Psoas muscle (tissue), 8 donors: Measurements from ENCODE around the gene GPR156. TPM values are rescaled to one million over a fixed set of nuclear protein-coding genes. Genes with fewer than 3 reads are reported as not detected.

ENCODE experiments used
- ATAC-seq, 4 donors: fragments of 200-7000 bp; cut with Tn5 transposase; one replicate each; pipeline ENCODE4 v1.9.1; 2020; ENCODE audit warnings: moderate library complexity in 3 of 4, mild to moderate bottlenecking in 2 of 4
- DNase-seq, 2 donors: peaks; one replicate each; pipeline ENCODE4 v3.0.0-alpha.2; 2020
- H3K27ac ChIP-seq: fragments of 200-600 bp; one replicate; pipeline ENCODE4 v1.8.0; 2022
- H3K27me3 ChIP-seq, 3 donors: fragments of 200-600 bp in 1 of 3; one replicate each; pipeline versions ENCODE4 v1.6.1 to v1.8.0; 2013 to 2022; ENCODE audit warnings: low read length in 2 of 3, mild to moderate bottlenecking in 2 of 3, moderate library complexity in 1 of 3; ENCODE audit not compliant: insufficient read depth in 3 of 3
- H3K36me3 ChIP-seq, 2 donors: fragments of 200-600 bp in 1 of 2; one replicate each; pipeline versions ENCODE4 v1.6.1 to v1.8.0; 2013 to 2022; ENCODE audit warnings: low read depth in 1 of 2, mild to moderate bottlenecking in 1 of 2, moderate library complexity in 1 of 2; ENCODE audit not compliant: insufficient read depth in 1 of 2
- H3K4me1 ChIP-seq: fragments of 200-600 bp; one replicate; pipeline ENCODE4 v1.8.0; 2022
- H3K4me3 ChIP-seq: fragments of 200-600 bp; one replicate; pipeline ENCODE4 v1.8.0; 2022; ENCODE audit warnings: mild to moderate bottlenecking
- H3K9me3 ChIP-seq: fragments of 200-600 bp; one replicate; pipeline ENCODE4 v1.8.0; 2022
- CTCF ChIP-seq: fragments of 200-600 bp; IDR thresholded peaks from one replicate; pipeline ENCODE4 v1.8.0; 2022; ENCODE audit warnings: antibody characterized with exemption
- WGBS, 3 donors: extraction: QIAGEN DNeasy Blood & Tissue Kit; methylation state at CpG; one replicate each; pipeline versions ENCODE4 v1.1.6 to v1.1.7; 2013; 5-methylcytosine and 5-hydroxymethylcytosine counted together
- intact Hi-C, 2 donors: fragments of 100-400 bp; cut with DNase I; formaldehyde crosslinking; loops; one replicate each; pipeline versions ENCODE4 v1.11.0 to v1.14.2; 2022
- polyA plus RNA-seq, 3 donors: library from polyadenylated mRNA; stranded (reverse); fragments of 200-250 nt; gene quantifications; one replicate each; pipeline ENCODE4 v1.2.3, GENCODE V29; 2013
- total RNA-seq, 4 donors: library from RNA; stranded (reverse); fragmentation: NEBNext Ultra II Directional in 2 of 4; extraction: Animal tissue kit (Norgen Biotek cat#: 25700) in 2 of 4; gene quantifications; one replicate each; pipeline versions ENCODE4 v1.2.1 to v1.2.4, GENCODE V29; 2021 to 2023
- donor health status: healthy with polysubstance abuse.
- donor health status: DM: no; HTN: no; CAD: no; lungs with moderate emphysema.
- donor health status: Bipolar disorder and iron deficiency.
- donor health status: healthy.
- donor health status: DM: yes; HTN: yes; CAD: no.
- donor health status: DM: no; HTN: no; CAD: no.
- donor health status: DM: no; HTN: no; CAD: no.
- donor health status: DM: yes; HTN: yes; CAD: no.

GPR156 gene
- total and polyA plus RNA-seq, 7 donors: 0.01 to 0.43 (median 0.20) TPM; not detected in 3

GRCh38 chr3:120163816-120164215 lies 121.2 kb downstream of the GPR156 start:
- intact Hi-C loops: no loop called here

GRCh38 chr3:120163026-120163425 lies 122.0 kb downstream of the GPR156 start:
- no peaks in the 10 kb centered on the region for H3K9me3 ChIP-seq
- H3K27me3 ChIP-seq: no peaks in the 10 kb centered on the region
- intact Hi-C loops: no loop called here
- no peak overlapping the region for H3K27ac ChIP-seq
- H3K4me1 ChIP-seq: peaks cover 7% of the 10 kb centered on the region
- ATAC-seq: no peak
- no peak overlapping the region for H3K4me3 ChIP-seq
- H3K36me3 ChIP-seq: no peaks in the 10 kb centered on the region
- TF ChIP-seq CTCF: no peak
- WGBS, 3 donors: 91 to 96% (median 96%) methylated on average over 4 of the region's 4 CpGs
- no peak for DNase-seq

More at GRCh38 chr3:120163816-120164215, 121.2 kb downstream of the GPR156 start:
- ATAC-seq (no peak), DNase-seq (no peak)
- Histone ChIP-seq H3K36me3 (no peaks in the 10 kb centered on the region), H3K27ac (no peak overlapping the region), H3K4me3 (no peak overlapping the region), H3K27me3 (no peaks in the 10 kb centered on the region), H3K4me1 (peaks cover 7% of the 10 kb centered on the region), H3K9me3 (no peaks in the 10 kb centered on the region)
- no peak for TF ChIP-seq CTCF

- no peak for DNase-seq
- Histone ChIP-seq H3K9me3 (no peaks in the 10 kb centered on the region), H3K36me3 (no peaks in the 10 kb centered on the region), H3K27me3 (no peaks in the 10 kb centered on the region), H3K4me1 (peaks cover 7% of the 10 kb centered on the region), H3K4me3 (no peak overlapping the region), H3K27ac (no peak overlapping the region)
- intact Hi-C loops: no loop called here
- TF ChIP-seq CTCF: no peak
- ATAC-seq: no peak
Measured at GRCh38 chr3:120162400-120162799, 122.6 kb downstream of the GPR156 start.

GRCh38 chr3:120161902-120162301 lies 123.1 kb downstream of the GPR156 start:
- TF ChIP-seq CTCF: no peak
- intact Hi-C loops: no loop called here
- ATAC-seq (no peak), DNase-seq (no peak)
- no peaks in the 10 kb centered on the region for H3K9me3 ChIP-seq
- WGBS, 3 donors: 89 to 93% (median 93%) methylated on average over 3 of the region's 3 CpGs
- H3K4me3 ChIP-seq: no peak overlapping the region
- H3K27me3 ChIP-seq: no peaks in the 10 kb centered on the region
- H3K36me3 ChIP-seq: no peaks in the 10 kb centered on the region
- no peak overlapping the region for H3K27ac ChIP-seq
- peaks cover 7% of the 10 kb centered on the region for H3K4me1 ChIP-seq

GRCh38 chr3:120160050-120160449 lies 125.0 kb downstream of the GPR156 start:
- no peaks in the 10 kb centered on the region for H3K27me3 ChIP-seq
- H3K36me3 ChIP-seq: no peaks in the 10 kb centered on the region
- no peak for TF ChIP-seq CTCF
- no peak overlapping the region for H3K27ac ChIP-seq
- H3K9me3 ChIP-seq: no peaks in the 10 kb centered on the region
- WGBS, 3 donors: 0 to 9% (median 5%) methylated on average over 1 of the region's 1 CpG
- ATAC-seq (peak; percentile 90 to 97 (median 92)), DNase-seq (peak; percentile 69 to 81)
- intact Hi-C loops: no loop called here
- H3K4me1 ChIP-seq: peaks cover 7% of the 10 kb centered on the region
- no peak overlapping the region for H3K4me3 ChIP-seq
